Fibroblast of peridontal ligament (primary cell): ENCODE measurements around the gene RAD51B.
"Not testable (repeated sequence)": the region's sequence is repeated elsewhere in the genome, so short reads cannot be mapped to it uniquely, and the experiment has no call there.

ENCODE experiments used
- DNase-seq: peaks from one replicate; pipeline ENCODE4 v3.0.0-alpha.2; 2010; ENCODE audit errors: extremely low read depth

The RAD51B gene

GRCh38 chr14:68696266-68696665 lies 876.7 kb downstream of the RAD51B start:
- DNase-seq = no peak

- DNase-seq = no peak
Observed at GRCh38 chr14:68696721-68697495, 877.3 kb downstream of the RAD51B start.

- not testable (repeated sequence) for DNase-seq
Observed at GRCh38 chr14:68698773-68699172, 879.2 kb downstream of the RAD51B start.

- DNase-seq = no peak
Observed at GRCh38 chr14:68701001-68701741, 881.6 kb downstream of the RAD51B start.

GRCh38 chr14:68702135-68702534 lies 882.6 kb downstream of the RAD51B start:
- no peak for DNase-seq

- DNase-seq = no peak
Observed at GRCh38 chr14:68702578-68702977, 883.0 kb downstream of the RAD51B start.

DNA sequence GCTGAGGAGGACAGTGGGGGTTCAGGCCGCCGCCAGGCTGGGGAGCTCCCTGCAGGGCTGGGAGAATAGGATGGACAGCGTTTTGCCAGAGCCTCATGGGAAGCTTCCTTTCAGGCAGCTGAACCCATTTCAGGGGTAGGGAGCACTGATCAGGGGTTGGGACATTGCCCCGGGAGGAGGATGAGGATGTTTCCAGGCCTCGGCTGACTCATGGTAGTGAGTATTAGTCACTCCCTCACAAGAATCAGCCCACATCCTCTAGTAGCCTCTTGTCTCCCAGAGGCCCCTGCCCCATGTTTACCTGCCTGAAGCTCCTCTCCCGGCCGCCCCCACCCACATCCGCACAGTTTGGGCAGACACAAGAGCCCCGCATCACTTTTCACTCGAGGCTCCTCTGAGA lies 883.5 kb downstream of the RAD51B start:
- peak; percentile 60 for DNase-seq

DNA sequence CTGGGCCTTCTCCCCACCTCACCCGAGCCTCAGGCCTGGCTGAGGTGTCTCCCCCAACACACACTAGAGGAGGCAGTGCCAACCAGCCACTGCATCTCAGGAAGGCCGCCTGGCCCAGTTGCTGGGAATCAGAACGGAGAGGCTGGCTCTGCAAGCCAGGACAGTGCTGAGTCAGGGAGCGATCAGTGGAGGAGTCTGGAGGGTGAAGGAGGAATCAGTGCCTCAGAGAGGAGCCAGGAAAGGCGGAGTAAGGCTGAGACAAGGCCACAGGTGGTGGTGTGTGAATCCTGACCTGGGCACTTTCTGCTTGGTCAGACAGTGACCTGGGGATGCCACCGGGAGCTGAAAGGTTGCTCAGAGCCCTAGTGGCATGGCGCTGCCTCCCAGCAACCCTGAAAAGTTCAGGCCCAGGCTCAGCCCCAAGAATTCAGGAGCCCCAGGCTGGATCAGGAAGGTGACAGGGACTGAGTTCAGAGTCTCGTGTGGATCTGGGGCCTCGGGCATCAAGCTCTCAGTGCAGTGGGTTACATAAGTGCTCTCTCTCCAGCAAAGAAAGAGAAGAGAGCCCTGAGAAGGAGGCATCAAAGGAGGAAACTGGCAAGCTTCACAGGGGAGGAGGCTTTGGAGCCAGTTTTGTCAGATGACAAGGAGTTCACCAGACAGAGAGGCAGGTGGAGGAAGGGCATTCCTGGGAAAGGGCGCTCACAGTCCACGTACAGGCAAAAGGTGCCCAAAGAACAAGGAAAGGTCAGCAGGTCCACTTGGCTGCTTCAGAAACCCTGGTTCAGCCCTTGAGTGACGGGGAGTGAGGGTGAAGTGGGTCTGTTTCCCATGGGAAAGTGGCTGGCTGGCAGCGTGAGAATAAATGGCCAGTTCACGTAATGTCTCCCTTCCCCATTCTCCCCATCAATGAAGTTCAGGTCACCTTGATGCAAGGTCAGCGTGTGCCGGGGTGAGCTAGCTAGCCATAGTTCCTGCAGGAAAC lies 885.4 kb downstream of the RAD51B start:
- DNase-seq = no peak

DNA sequence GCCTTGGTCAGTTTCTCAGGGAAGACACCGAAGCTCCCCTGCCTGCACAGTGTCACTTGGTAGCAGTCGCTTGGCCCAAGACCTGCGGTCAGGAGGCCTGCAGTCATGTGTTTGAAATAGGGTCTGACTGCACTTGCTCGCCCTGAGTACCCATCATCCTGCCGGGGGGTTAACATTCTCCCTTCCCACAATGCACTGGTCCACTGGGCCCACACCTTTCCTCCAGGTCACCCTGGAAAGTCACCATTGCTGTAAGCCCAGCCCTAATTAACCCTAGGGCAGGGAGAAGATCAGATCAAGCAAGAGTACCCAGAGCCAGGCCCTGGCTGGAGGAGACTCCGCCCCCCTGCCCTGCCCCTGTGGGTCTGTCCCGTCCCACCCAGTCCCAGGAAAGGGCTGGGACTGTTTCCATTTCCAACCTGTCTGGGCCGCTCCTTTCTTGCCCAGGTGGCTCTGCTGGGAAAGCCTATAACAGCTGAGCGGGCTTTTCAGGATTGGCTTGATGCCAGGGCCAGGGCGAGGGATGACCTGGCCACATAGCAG lies 886.2 kb downstream of the RAD51B start:
- no peak for DNase-seq

GRCh38 chr14:68707482-68707881 lies 887.9 kb downstream of the RAD51B start:
- DNase-seq = no peak

DNA sequence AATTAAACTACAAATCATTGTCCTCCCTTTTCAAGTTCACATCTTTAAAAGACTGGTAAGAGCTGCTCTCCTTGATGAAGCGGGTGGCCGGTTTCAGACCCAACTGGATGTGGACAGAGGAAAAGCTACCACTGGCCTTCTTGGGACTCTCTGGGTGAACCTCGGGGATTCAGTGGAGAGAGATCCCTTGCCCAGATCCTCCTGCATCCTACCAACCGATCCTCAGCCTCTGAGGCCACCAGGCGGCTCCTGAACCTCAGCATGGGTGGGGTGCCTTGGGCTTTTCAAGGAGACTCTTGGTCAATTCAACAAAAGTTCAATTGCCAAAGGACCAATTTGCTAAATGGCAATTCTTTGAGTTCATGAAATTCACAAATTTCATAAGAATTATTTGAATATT lies 888.8 kb downstream of the RAD51B start:
- no peak for DNase-seq

GRCh38 chr14:68709007-68709406 lies 889.4 kb downstream of the RAD51B start:
- DNase-seq = peak; percentile 67

- DNase-seq = no peak
Observed at GRCh38 chr14:68710776-68711175, 891.2 kb downstream of the RAD51B start.

- DNase-seq = no peak
Observed at GRCh38 chr14:68711561-68712309, 892.2 kb downstream of the RAD51B start.

DNA sequence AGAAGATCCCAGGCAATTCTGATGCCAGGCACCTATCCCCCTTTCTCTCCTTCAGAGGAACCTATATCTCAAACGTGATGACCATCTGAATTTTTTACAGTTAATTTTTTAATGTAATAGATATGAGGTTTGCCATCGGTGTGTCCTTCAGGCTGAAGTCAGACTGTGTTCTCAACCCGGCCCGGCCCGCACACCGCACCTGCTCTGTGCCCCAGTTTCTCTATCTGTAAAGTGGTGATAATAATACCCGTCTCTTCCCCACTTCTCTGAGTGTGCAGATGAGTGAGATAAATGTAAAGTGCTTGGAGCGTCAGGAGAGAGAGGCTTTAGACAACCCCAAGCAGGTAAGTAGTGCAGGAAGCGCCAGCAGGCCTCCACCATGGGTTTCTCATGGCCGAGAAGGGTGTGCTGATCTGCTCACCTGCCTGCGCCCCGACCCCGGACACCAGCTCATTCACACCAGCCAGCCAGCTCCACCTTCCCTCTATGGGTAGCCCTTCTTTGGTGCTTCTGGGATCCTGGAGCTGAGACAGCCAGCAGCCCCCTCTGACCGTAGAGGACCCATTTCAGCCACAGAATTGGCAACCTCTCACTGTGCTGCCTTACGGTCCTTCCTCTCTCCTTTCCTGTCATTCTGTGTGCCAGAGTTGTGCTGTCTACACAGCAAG lies 893.3 kb downstream of the RAD51B start:
- no peak for DNase-seq

GRCh38 chr14:68713782-68714181 lies 894.2 kb downstream of the RAD51B start:
- no peak for DNase-seq

- no peak for DNase-seq
Observed at GRCh38 chr14:68714991-68715924, 895.7 kb downstream of the RAD51B start.

DNA sequence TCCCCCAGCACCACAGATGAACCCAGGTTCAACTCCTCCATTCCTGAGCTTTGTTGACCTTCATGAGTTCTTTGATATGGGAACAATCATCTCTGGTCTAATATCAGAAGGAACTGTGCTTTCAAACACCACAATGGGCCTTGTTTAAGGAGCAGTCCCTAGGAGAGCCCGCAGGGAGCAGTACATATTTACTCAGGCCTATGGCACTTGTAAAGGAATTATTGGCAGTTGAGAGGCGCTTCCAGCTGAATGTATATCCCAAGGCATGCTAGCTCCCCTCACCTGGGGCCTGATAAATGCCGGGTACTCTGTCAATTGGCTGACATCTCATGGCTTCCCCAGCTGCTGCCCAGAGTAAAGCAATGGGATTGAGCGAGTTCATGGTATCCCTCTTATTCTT lies 897.1 kb downstream of the RAD51B start:
- DNase-seq = no peak
